Uterus (tissue), 2 donors: ENCODE results near the gene WDR35.
"Not testable (repeated sequence)": the region's sequence is repeated elsewhere in the genome, so short reads cannot be mapped to it uniquely, and the experiment has no call there.

Experiments used
- CTCF ChIP-seq, 4 experiments: fragments of 200-600 bp in 2 of 4; fragments of 450-650 bp in 2 of 4; sonication (generic) in 2 of 4; IDR thresholded peaks; one replicate each; pipeline ENCODE4 v1.5.1; 2016 to 2019; ENCODE audit warnings: antibody characterized with exemption in 4 of 4, mild to moderate bottlenecking in 2 of 4, moderate library complexity in 1 of 4
- POLR2A ChIP-seq, 2 donors: fragments of 450-650 bp; IDR thresholded peaks; one replicate each; pipeline ENCODE4 v1.6.1; 2016; ENCODE audit warnings: antibody characterized with exemption in 2 of 2, mild to moderate bottlenecking in 1 of 2, moderate library complexity in 1 of 2

- not testable (repeated sequence) for TF ChIP-seq CTCF, POLR2A (IDR thresholded peaks at IDR 0.05)
Observed at GRCh38 chr2:19880191-19880590, 109.7 kb downstream of the WDR35 start.
